Loucy (cell line): Measurements from ENCODE around the gene TEAD1.

Experiments
- EZH2phosphoT487 ChIP-seq: fragments of 200-600 bp; IDR thresholded peaks from 2 replicates; pipeline ENCODE4 v1.6.1; 2018; ENCODE audit warnings: antibody characterized with exemption, mild to moderate bottlenecking, moderate library complexity, borderline replicate concordance
- TF ChIP-seq, protein P1 (sequence below): fragments of 200-600 bp; sonication (generic); conservative IDR thresholded peaks from 2 replicates; pipeline ENCODE4 v1.5.1; 2014; ENCODE audit warnings: mild to moderate bottlenecking, antibody characterized with exemption, low read length

DNA sequence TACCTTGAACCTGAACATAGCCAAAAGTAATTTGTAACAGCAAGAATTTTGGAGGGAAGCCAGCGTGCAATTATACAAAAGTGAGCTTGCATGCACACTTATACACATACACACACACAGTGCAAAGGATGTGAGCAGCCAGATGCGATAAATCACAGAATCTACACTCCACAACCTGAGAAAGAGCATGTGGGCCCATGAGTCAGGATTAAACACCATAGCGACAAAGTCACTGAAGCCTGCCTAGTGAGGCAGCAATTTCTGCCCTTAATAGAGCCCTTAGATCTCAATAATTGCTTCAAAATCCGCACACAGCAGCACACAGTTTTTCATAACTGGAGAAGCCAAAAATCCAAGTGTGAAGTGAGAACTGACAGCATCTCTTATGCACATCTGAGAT lies 42.6 kb upstream of the TEAD1 start:
- TF ChIP-seq, protein P1, sequence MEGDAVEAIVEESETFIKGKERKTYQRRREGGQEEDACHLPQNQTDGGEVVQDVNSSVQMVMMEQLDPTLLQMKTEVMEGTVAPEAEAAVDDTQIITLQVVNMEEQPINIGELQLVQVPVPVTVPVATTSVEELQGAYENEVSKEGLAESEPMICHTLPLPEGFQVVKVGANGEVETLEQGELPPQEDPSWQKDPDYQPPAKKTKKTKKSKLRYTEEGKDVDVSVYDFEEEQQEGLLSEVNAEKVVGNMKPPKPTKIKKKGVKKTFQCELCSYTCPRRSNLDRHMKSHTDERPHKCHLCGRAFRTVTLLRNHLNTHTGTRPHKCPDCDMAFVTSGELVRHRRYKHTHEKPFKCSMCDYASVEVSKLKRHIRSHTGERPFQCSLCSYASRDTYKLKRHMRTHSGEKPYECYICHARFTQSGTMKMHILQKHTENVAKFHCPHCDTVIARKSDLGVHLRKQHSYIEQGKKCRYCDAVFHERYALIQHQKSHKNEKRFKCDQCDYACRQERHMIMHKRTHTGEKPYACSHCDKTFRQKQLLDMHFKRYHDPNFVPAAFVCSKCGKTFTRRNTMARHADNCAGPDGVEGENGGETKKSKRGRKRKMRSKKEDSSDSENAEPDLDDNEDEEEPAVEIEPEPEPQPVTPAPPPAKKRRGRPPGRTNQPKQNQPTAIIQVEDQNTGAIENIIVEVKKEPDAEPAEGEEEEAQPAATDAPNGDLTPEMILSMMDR, result no peak
- TF ChIP-seq EZH2phosphoT487, result no peak
